Ishikawa (cell line): Measurements from ENCODE around the gene HOXA11.

ENCODE experiments used
- CEBPB ChIP-seq: IDR thresholded peaks from 2 replicates; pipeline ENCODE4 v1.6.1; 2012
- CREB1 ChIP-seq: IDR thresholded peaks from 2 replicates; pipeline ENCODE4 v1.6.1; 2012; ENCODE audit warnings: low read depth
- EGR1 ChIP-seq: IDR thresholded peaks from 2 replicates; pipeline ENCODE4 v1.6.1; 2012
- EP300 ChIP-seq: IDR thresholded peaks from 2 replicates; pipeline ENCODE4 v1.6.1; 2012; ENCODE audit warnings: borderline replicate concordance
- NFIC ChIP-seq: IDR thresholded peaks from 2 replicates; pipeline ENCODE4 v1.6.1; 2012
- RAD21 ChIP-seq: IDR thresholded peaks from 2 replicates; pipeline ENCODE4 v1.6.1; 2012; ENCODE audit warnings: low read depth
- TAF1 ChIP-seq: IDR thresholded peaks from 2 replicates; pipeline ENCODE4 v1.6.1; 2012; ENCODE audit warnings: low read depth, mild to moderate bottlenecking
- TCF12 ChIP-seq: IDR thresholded peaks from 2 replicates; pipeline ENCODE4 v1.6.1; 2012; ENCODE audit warnings: low read depth
- TEAD4 ChIP-seq: IDR thresholded peaks from 2 replicates; pipeline ENCODE4 v1.6.1; 2012
- YY1 ChIP-seq: IDR thresholded peaks from 2 replicates; pipeline ENCODE4 v1.6.1; 2012; ENCODE audit warnings: low read depth
- TF ChIP-seq, protein P1 (sequence below): IDR thresholded peaks from 2 replicates; pipeline ENCODE4 v1.6.1; 2012
- TF ChIP-seq, protein P2 (sequence below): IDR thresholded peaks from 2 replicates; pipeline ENCODE4 v1.6.1; 2012; ENCODE audit warnings: low read depth, mild to moderate bottlenecking
- TF ChIP-seq, protein P3 (sequence below): IDR thresholded peaks from 2 replicates; pipeline ENCODE4 v1.6.1; 2012

DNA sequence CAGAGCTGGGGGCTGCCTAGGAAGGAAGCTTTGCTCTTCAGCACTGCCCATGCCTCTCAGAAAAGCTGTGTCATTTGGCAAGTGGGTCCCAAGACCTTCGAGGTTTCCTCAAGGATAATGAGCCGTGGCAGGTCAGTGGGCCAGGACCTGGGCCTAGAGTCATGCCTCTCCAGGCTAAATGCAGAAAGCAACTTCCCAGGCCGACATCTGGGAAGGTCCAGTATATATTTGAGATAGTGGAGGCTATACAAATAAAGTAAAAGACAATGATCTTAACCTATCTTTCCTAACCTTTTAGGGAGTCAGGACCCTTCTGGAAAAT lies 8.5 kb downstream of the HOXA11 start:
- TF ChIP-seq EP300 (no peak), TAF1 (no peak), YY1 (no peak), CREB1 (no peak), TEAD4 (no peak), EGR1 (no peak), RAD21 (no peak), TCF12 (no peak), NFIC (no peak), CEBPB (no peak)
- TF ChIP-seq, protein P1, sequence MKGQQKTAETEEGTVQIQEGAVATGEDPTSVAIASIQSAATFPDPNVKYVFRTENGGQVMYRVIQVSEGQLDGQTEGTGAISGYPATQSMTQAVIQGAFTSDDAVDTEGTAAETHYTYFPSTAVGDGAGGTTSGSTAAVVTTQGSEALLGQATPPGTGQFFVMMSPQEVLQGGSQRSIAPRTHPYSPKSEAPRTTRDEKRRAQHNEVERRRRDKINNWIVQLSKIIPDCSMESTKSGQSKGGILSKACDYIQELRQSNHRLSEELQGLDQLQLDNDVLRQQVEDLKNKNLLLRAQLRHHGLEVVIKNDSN: no peak
- TF ChIP-seq, protein P2, sequence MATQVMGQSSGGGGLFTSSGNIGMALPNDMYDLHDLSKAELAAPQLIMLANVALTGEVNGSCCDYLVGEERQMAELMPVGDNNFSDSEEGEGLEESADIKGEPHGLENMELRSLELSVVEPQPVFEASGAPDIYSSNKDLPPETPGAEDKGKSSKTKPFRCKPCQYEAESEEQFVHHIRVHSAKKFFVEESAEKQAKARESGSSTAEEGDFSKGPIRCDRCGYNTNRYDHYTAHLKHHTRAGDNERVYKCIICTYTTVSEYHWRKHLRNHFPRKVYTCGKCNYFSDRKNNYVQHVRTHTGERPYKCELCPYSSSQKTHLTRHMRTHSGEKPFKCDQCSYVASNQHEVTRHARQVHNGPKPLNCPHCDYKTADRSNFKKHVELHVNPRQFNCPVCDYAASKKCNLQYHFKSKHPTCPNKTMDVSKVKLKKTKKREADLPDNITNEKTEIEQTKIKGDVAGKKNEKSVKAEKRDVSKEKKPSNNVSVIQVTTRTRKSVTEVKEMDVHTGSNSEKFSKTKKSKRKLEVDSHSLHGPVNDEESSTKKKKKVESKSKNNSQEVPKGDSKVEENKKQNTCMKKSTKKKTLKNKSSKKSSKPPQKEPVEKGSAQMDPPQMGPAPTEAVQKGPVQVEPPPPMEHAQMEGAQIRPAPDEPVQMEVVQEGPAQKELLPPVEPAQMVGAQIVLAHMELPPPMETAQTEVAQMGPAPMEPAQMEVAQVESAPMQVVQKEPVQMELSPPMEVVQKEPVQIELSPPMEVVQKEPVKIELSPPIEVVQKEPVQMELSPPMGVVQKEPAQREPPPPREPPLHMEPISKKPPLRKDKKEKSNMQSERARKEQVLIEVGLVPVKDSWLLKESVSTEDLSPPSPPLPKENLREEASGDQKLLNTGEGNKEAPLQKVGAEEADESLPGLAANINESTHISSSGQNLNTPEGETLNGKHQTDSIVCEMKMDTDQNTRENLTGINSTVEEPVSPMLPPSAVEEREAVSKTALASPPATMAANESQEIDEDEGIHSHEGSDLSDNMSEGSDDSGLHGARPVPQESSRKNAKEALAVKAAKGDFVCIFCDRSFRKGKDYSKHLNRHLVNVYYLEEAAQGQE: no peak
- TF ChIP-seq, protein P3, sequence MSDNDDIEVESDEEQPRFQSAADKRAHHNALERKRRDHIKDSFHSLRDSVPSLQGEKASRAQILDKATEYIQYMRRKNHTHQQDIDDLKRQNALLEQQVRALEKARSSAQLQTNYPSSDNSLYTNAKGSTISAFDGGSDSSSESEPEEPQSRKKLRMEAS: no peak
